ENCODE measurements around the gene CLIC5.
A peak's percentile ranks its signal among the peaks of the same experiment; 100 is the strongest.

DNA sequence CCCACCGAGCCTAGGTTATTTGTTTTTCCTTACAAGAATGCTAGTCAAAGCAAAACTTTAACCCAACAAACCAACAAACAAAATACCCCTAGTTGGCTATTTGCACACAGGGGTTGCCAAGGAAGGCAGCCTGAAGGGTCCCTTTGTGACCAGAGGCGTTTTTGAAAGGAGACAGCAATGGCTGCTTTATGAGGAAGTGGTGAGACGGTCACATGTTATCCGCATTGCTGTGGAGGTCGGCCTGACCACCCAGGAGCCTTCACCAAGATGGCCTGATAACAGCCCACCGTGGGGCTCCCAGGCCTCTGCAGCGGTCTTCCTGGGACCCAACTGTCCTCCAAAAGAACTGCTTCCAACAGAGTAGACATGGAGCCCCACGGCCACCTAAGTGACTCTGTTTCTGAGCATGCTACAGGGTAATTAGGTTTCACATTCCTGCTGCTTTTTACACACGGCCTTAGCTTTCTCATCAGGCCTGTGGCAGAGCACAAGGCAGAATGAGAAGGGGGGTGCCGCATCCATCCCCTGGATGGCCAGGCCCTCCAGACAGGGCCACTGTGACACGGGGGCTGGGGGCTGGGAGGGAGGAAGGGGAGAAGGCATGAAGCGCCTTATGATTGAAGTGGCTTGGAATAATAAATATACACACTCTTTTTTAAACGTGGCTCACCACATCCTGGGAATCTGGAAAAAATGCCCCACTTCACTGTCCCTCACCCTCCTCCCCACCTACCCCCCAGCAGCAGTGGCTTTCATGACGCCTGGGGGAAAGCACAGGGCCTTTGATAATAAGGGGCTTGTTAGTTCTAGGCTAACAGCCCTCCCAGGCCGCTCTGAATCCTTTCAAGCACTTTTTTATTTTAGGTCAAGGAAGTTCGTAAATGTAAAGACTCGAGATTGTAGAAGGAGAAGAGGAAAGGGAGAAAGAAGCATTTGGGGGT lies 86.0 kb downstream of the CLIC5 start:
- TF ChIP-seq TAF1 (IDR thresholded peaks at IDR 0.05; ENCODE audit: low read depth, low read length), result no peak
- TF ChIP-seq FOSL1 (IDR thresholded peaks at IDR 0.05; ENCODE audit: insufficient read depth, low read depth, low read length), result no peak
- TF ChIP-seq, protein P1, sequence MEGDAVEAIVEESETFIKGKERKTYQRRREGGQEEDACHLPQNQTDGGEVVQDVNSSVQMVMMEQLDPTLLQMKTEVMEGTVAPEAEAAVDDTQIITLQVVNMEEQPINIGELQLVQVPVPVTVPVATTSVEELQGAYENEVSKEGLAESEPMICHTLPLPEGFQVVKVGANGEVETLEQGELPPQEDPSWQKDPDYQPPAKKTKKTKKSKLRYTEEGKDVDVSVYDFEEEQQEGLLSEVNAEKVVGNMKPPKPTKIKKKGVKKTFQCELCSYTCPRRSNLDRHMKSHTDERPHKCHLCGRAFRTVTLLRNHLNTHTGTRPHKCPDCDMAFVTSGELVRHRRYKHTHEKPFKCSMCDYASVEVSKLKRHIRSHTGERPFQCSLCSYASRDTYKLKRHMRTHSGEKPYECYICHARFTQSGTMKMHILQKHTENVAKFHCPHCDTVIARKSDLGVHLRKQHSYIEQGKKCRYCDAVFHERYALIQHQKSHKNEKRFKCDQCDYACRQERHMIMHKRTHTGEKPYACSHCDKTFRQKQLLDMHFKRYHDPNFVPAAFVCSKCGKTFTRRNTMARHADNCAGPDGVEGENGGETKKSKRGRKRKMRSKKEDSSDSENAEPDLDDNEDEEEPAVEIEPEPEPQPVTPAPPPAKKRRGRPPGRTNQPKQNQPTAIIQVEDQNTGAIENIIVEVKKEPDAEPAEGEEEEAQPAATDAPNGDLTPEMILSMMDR (IDR thresholded peaks at IDR 0.05; ENCODE audit: control extremely low read depth in 1 of 3, insufficient read depth in 1 of 3, low read depth in 1 of 3, low read length in 3 of 3), result no peak
- TF ChIP-seq SRF (IDR thresholded peaks at IDR 0.05; ENCODE audit: low read depth, low read length), result no peak
- TF ChIP-seq ASH2L (IDR thresholded peaks at IDR 0.05; ENCODE audit: low read length), result no peak
- TF ChIP-seq POLR2A (IDR thresholded peaks at IDR 0.05; ENCODE audit: control extremely low read depth in 1 of 2, low read depth in 2 of 2, low read length in 2 of 2), result no peak
- TF ChIP-seq ZNF274 (IDR thresholded peaks at IDR 0.05; ENCODE audit: borderline replicate concordance, extremely low read depth, low read length), result no peak
- 0 out of 2 replicates have a peak, but pooled peaks have one; percentile 21 for TF ChIP-seq YY1 (IDR thresholded peaks at IDR 0.05; ENCODE audit: low read depth, low read length)
- TF ChIP-seq GABPA (IDR thresholded peaks at IDR 0.05; ENCODE audit: borderline replicate concordance, insufficient read depth, low read length), result no peak
- no peak for TF ChIP-seq EP300 (IDR thresholded peaks at IDR 0.05; ENCODE audit: borderline replicate concordance in 1 of 2, low read depth in 2 of 2, low read length in 2 of 2)

All from H1 (cell line).